ENCODE measurements around the gene NPLOC4. TPM values are rescaled to one million over a fixed set of nuclear protein-coding genes. Genes with fewer than 3 reads are reported as not detected.
A peak's percentile ranks its signal among the peaks of the same experiment; 100 is the strongest.

Gene NPLOC4
- total and polyA plus RNA-seq, 2 of the 13 experiments (the other 11 are each of a cell fraction or from before 2014, with no cell fraction given): 57.0 to 97.0 TPM

GRCh38 chr17:81665205-81666091 is 28.5 kb upstream of the NPLOC4 start (continued):
- TF ChIP-seq MXD3 (CRISPR knock-in tag; IDR thresholded peaks at IDR 0.05): no peak
- TF ChIP-seq, protein P1, sequence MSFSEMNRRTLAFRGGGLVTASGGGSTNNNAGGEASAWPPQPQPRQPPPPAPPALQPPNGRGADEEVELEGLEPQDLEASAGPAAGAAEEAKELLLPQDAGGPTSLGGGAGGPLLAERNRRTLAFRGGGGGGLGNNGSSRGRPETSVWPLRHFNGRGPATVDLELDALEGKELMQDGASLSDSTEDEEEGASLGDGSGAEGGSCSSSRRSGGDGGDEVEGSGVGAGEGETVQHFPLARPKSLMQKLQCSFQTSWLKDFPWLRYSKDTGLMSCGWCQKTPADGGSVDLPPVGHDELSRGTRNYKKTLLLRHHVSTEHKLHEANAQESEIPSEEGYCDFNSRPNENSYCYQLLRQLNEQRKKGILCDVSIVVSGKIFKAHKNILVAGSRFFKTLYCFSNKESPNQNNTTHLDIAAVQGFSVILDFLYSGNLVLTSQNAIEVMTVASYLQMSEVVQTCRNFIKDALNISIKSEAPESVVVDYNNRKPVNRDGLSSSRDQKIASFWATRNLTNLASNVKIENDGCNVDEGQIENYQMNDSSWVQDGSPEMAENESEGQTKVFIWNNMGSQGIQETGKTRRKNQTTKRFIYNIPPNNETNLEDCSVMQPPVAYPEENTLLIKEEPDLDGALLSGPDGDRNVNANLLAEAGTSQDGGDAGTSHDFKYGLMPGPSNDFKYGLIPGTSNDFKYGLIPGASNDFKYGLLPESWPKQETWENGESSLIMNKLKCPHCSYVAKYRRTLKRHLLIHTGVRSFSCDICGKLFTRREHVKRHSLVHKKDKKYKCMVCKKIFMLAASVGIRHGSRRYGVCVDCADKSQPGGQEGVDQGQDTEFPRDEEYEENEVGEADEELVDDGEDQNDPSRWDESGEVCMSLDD (CRISPR knock-in tag; IDR thresholded peaks at IDR 0.05; ENCODE audit: borderline replicate concordance): no peak
- TF ChIP-seq GATA4 (IDR thresholded peaks at IDR 0.05; ENCODE audit: borderline replicate concordance, low read depth): no peak
- TF ChIP-seq, protein P2, sequence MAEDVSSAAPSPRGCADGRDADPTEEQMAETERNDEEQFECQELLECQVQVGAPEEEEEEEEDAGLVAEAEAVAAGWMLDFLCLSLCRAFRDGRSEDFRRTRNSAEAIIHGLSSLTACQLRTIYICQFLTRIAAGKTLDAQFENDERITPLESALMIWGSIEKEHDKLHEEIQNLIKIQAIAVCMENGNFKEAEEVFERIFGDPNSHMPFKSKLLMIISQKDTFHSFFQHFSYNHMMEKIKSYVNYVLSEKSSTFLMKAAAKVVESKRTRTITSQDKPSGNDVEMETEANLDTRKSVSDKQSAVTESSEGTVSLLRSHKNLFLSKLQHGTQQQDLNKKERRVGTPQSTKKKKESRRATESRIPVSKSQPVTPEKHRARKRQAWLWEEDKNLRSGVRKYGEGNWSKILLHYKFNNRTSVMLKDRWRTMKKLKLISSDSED (CRISPR knock-in tag; IDR thresholded peaks at IDR 0.05): no peak
- TF ChIP-seq ZNF446 (CRISPR knock-in tag; IDR thresholded peaks at IDR 0.05): no peak
- peak; percentile 91 for TF ChIP-seq AGO2 (optimal IDR thresholded peaks at IDR 0.05; ENCODE audit: low read depth, low read length)
- TF ChIP-seq, protein P3, sequence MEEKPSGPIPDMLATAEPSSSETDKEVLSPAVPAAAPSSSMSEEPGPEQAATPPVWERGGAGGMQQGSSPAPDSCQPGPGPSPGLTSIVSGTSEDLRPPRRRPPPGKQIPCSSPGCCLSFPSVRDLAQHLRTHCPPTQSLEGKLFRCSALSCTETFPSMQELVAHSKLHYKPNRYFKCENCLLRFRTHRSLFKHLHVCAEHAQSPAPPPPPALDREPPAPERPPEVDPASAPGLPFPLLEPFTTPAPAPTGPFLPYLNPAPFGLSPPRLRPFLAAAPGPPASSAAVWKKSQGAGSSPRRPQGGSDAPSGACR (CRISPR knock-in tag; IDR thresholded peaks at IDR 0.05): peak; percentile 5
- TF ChIP-seq CREB1 (IDR thresholded peaks at IDR 0.05): no peak
- no peak for TF ChIP-seq CREB1 (CRISPR knock-in tag; IDR thresholded peaks at IDR 0.05)
- TF ChIP-seq ZSCAN25 (CRISPR knock-in tag; IDR thresholded peaks at IDR 0.05): no peak
- TF ChIP-seq ZMYM4 (CRISPR knock-in tag; IDR thresholded peaks at IDR 0.05): no peak
- no peak; the same call in 1 of the 2 replicates for TF ChIP-seq MEIS2 (CRISPR knock-in tag; IDR thresholded peaks at IDR 0.05)
- peak; percentile 50; the same call in 1 of the 2 replicates for TF ChIP-seq IRX3 (CRISPR knock-in tag; IDR thresholded peaks at IDR 0.05; ENCODE audit: borderline replicate concordance, low read depth)
- peak; percentile 70; the same call in 1 of the 2 replicates for TF ChIP-seq TBX3 (IDR thresholded peaks at IDR 0.05; ENCODE audit: borderline replicate concordance)
- no peak for TF ChIP-seq ZKSCAN8 (CRISPR knock-in tag; IDR thresholded peaks at IDR 0.05; ENCODE audit: borderline replicate concordance)
- TF ChIP-seq ZNF616 (CRISPR knock-in tag; IDR thresholded peaks at IDR 0.05; ENCODE audit: low read depth): no peak
- TF ChIP-seq ZNF260 (CRISPR knock-in tag; IDR thresholded peaks at IDR 0.05; ENCODE audit: borderline replicate concordance, low read depth): no peak
- TF ChIP-seq AFF4 (CRISPR knock-in tag; IDR thresholded peaks at IDR 0.05): no peak

Measured in HepG2 (cell line).